NCI-H1092 treated with DMSO at 0.1 percent for 48 hours (cell line): ENCODE measurements around the gene TMEM107.

Source experiments
- DNase-seq: peaks from one replicate; lab custom pipeline; 2025; lab: John Stamatoyannopoulos, UW

The TMEM107 gene

GRCh38 chr17:8137645-8138373 lies 38.4 kb downstream of the TMEM107 start:
- DNase-seq = no peak

DNA sequence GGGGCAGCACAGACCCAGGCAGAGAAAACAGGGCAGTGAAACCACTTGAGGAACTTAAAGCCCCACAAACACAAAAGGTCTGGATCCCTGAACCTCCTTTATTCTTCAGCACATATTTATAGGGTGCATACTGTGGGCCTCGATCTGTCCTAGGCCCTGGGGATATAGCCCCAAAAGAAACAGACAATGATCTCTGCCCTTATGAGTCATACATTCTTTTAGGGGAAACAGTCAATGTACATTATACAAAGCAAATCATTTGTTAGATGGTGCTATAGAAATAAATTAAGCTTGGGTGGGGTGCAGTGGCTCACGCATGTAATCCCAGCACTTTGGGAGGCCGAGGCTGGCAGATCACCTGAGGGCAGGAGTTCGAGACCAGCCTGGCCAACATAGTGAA lies 42.2 kb downstream of the TMEM107 start:
- DNase-seq = no peak

GRCh38 chr17:8133399-8133798 lies 42.8 kb downstream of the TMEM107 start:
- DNase-seq = no peak

DNA sequence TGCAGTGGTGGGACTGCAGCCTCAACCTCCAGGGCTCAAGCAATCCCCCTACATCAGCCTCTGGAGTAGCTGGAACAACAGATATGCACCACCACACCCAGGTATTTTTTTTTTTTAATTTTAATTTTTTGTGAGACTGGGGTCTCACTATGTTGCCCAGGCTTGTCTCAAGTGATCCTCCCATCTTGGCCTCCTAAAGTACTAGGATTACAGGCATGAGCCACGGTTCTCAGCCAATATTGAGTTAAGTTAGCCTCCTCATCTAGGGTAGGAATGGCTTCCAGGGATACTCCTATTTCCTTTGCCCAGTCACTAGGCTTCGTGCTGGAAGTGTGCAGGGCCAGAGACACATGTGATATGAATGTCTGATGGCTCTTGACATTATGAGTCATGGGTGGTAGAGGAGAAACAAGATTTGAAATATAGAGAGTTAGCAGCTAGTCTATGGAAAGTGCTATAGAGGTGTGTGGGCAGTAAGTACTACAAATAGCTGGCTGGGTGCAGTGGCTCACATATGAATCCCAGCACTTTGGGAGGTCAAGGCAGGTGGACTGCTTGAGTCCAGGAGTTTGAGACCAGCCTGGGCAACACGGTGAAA lies 44.2 kb downstream of the TMEM107 start:
- no peak for DNase-seq

GRCh38 chr17:8128125-8128784 lies 47.9 kb downstream of the TMEM107 start:
- DNase-seq = no peak

- peak; percentile 27 for DNase-seq
Measured at GRCh38 chr17:8126491-8127066, 49.6 kb downstream of the TMEM107 start.

- peak; percentile 29 for DNase-seq
Measured at GRCh38 chr17:8125947-8126490, 50.2 kb downstream of the TMEM107 start.

DNA sequence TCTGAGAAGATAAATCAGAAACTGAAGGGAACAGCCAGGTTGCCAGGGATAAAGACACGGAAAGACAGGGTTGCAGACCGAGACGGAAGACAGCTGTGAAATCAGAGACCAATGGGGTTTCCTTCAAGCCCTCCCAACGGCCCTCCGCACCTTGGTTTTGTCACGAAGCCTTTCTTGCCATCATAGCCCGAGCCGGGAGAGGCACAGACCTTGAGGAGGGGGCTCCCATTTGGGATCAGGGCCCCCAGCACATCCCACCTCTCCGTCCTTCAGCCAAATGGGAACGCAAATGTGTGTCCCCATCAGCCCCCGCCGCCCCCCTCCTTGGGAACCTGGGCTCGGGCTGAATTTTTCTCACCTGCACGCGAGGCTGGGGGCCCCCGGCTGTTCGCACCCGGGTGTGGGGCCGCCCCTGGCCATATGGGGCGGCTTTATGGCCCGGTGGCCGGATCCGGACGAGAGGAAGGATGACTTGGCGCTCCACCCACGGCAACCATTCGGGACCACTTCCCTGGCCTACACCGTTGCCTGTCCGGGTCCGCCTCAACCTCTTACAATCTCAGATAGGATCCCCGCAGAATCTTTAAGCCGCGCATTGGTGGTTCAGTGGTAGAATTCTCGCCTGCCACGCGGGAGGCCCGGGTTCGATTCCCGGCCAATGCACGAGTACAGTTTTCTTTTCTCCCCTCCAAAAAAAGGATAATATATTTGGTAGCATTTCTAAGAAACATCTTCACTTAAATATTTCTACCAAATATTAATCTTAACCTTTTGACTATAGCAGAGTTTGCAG lies 50.8 kb downstream of the TMEM107 start:
- peak; percentile 58 for DNase-seq

DNA sequence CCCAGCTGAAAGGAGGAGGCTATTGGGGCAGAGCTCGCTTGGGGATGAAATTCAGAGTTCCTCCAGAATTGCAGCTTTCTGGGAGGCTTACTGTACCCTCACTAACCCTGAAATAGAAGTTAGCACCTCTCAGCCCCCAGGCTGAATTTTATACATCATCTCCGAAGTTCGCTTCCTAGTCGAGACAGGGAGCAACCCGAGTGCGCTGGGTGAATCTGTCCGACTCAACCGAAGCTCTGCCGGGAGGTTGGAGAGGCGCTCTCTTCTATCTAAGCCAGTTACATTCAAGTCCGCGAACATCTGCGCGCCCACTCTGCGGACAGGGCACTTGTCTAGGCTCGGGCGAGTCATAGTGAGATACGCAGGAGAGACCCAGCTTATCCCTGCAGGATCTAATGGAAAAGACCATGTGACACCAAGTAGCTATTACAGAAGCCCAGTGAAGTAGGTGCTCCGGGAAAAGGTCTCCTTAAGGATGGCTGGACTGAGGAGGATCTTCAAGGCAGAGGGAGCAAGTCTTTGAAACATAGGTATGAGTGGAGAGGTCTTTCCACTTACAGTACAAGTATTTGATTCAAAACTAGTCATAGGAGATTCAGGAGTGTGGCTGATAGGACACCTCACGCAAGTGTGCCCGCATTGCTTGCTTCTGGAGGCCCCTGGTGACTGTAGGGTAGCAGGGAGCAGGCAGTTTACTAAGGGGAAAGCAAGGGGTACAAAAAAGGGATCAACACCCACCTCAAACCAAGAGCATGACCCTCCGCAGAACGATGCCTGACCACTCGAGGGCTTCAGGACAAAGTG lies 51.6 kb downstream of the TMEM107 start:
- no peak for DNase-seq

GRCh38 chr17:8123695-8124349 lies 52.4 kb downstream of the TMEM107 start, which contains the start of gene HES7:
Gene HES7 (minus strand): TSS chr17:8124106. CDS start chr17:8124084, 22 bp downstream.
- no peak for DNase-seq

GRCh38 chr17:8122924-8123694 lies 53.1 kb downstream of the TMEM107 start:
- no peak for DNase-seq
